ENCODE data around the gene TMEFF1.

The TMEFF1 gene

DNA sequence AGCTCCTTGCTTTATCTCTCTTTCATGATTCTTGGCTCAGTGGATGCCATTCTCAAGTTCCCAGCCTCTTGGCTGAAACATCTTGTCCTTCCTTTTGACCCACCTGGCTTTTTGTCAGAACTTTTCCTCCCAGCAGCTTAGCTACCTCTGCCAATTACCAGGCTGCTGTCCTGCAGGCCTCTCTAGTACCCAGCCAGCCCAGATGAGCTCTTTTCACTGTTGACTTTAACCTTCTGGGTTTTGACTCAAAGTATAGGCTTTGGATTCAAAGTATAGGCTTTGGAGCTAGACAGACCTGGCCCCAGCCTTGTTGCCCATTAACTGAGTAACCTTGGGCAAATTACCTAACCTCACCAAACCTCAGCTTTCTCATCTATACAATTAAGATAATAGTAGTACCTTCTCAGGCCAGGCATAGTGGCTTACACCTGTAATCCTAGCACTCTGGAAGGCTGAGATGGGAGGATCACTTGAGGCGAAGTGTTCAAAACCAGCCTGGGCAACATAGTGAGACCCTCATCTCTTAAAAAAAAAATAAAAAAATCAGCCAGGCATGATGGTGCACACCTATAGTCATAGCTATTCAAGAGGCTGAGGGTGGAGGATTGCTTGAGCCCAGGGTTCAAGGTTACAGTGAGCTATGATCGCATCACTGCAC lies 6.6 kb upstream of the TMEFF1 start:
- no peak for TF ChIP-seq CTCF (IDR thresholded peaks at IDR 0.05; ENCODE audit: low read depth, low read length, missing control alignments)
- DNase-seq (ENCODE audit: low read depth), result no peak
- no peak overlapping the region for H3K4me3 ChIP-seq (ENCODE audit: low read depth, low read length)

DNA sequence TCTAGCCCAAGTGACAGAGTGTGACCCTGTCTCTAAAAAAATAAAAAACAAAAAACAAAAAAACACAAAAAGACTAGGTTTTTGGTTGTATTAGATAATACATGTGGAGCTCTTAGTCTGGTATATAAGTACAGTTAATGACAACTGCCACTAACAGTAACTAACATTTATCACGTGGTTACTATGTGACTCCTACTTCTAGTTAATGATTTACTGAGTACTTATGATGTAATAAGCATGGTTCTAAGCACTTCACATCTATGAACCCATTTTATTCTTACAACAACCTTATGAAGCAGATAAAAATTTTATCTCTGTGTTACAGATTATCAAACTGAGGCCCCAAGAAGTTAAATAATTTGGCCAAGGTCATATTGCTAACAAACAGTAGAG lies 6.1 kb upstream of the TMEFF1 start:
- no peak for DNase-seq (ENCODE audit: low read depth)
- TF ChIP-seq CTCF (IDR thresholded peaks at IDR 0.05; ENCODE audit: low read depth, low read length, missing control alignments), result no peak
- H3K4me3 ChIP-seq (ENCODE audit: low read depth, low read length), result no peak overlapping the region

- TF ChIP-seq CTCF (IDR thresholded peaks at IDR 0.05; ENCODE audit: low read depth, low read length, missing control alignments), result no peak
- H3K4me3 ChIP-seq (ENCODE audit: low read depth, low read length), result no peak overlapping the region
- DNase-seq (ENCODE audit: low read depth), result no peak
Observed at GRCh38 chr9:100468041-100468440, 4.9 kb upstream of the TMEFF1 start.

DNA sequence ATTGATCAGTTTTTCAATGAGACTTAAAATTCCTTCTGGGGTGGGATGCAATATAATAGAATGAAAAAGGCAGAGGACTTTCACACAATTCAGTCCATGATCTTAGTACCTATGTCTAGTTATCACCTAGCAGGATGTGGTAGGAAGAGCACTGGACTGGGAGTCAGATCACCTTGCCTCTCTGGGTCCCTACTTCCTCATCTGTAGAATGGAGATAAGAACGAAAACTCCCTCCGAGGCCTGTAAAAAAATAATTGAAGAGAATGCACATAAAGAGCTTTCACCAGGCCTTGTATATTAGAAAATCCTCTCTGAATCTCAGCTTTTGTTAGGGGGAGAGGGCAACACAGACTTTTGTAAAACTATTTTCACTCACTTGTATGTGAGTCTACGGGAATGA lies 681 bp upstream of the TMEFF1 start:
- 0 out of 2 replicates have a peak overlapping the region, but pooled peaks have one; percentile 16 for H3K4me3 ChIP-seq (ENCODE audit: low read depth, low read length)
- no peak for TF ChIP-seq CTCF (IDR thresholded peaks at IDR 0.05; ENCODE audit: low read depth, low read length, missing control alignments)

DNA sequence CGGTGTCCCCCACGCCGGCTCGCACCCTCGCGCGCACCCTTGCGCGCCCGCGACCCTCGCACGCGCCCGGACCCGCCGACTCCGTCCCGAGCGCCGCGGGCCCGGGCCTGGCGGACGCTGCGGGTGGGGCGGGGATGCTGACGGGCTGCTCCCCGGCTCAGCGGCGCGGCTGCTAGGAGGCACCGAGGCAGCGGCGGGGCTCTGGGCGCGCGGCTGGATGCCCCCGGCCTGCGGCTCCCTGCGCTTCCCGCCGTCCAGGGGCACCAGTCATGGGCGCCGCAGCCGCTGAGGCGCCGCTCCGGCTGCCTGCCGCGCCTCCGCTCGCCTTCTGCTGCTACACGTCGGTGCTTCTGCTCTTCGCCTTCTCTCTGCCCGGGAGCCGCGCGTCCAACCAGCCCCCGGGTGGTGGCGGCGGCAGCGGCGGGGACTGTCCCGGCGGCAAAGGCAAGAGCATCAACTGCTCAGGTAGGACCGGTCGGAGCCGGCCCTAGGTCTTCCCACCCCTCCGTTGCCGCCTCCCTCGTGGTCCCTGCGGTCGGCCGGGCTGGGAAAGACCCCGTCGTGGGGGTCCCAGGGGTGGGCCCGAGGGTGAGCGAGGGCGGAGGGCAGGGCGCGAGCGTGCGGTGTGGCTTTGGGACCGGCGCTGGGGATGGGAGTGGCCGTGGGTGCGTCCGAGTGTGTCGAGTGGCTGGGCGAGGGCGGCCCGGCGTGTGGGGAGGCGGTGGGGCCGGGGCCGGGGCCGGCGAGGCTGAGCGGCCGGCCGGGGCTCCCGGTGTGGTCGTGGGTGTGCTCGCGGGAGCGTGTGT lies 530 bp downstream of the TMEFF1 start:
- DNase-seq (ENCODE audit: low read depth), result no peak

More for the DNA sequence above, 681 bp upstream of the TMEFF1 start:
- no peak for DNase-seq (ENCODE audit: low read depth)

DNA sequence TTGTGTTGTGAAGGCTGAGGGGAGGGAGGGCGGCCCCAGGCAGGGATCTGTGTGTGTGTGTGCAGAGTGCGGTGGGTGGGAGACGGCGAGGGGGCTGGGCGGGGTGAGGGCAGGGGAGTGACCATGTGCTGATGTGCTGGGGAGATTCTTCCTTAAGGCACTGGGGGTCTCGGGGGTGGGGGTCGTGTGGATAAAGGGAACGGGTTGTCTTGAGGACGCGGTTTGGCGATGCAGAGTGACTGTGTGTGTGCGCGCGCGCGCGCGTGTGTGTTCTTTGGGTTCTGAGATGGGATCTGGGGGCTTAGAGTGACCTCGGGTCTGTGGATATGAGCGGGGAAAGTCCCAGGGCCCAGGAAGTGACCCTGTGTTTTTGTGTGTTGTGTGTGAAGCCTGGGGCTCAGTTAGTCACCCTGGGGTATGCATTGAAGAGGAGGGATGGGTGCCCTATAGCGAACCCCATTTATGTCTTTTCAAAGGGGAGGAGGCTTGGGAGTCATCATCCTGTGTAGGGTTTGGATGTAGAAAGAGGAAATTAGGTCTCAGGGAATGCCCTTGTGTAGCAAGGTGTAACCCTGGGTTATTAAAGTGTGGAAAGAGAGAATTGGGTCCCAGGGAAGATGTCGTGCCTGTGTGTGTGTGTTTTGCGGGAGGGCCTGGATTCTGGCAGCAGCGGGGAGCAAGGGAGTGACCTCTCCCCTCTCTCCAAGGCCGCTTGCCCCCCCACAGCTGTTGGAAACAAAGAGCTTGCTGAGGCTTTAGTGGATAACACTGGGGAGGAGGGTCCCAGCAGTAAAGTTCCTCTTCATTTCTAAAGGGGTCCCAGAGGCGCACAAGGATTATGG lies 1.4 kb downstream of the TMEFF1 start:
- DNase-seq (ENCODE audit: low read depth), result no peak
- TF ChIP-seq CTCF (IDR thresholded peaks at IDR 0.05; ENCODE audit: low read depth, low read length, missing control alignments), result no peak
- H3K4me3 ChIP-seq (ENCODE audit: low read depth, low read length), result no peak overlapping the region

More for the DNA sequence above, 530 bp downstream of the TMEFF1 start:
- H3K4me3 ChIP-seq (ENCODE audit: low read depth, low read length), result peak overlapping the region; percentile 49
- TF ChIP-seq CTCF (IDR thresholded peaks at IDR 0.05; ENCODE audit: low read depth, low read length, missing control alignments), result no peak

Measured in GM12864 (cell line).